ENCODE data around the gene MAL. TPM values are rescaled to one million over a fixed set of nuclear protein-coding genes. Genes with fewer than 3 reads are reported as not detected.

The MAL gene
- total and polyA plus RNA-seq, 8 donors: 0.25 to 1.9 (median 0.81) TPM; not detected in 1

DNA sequence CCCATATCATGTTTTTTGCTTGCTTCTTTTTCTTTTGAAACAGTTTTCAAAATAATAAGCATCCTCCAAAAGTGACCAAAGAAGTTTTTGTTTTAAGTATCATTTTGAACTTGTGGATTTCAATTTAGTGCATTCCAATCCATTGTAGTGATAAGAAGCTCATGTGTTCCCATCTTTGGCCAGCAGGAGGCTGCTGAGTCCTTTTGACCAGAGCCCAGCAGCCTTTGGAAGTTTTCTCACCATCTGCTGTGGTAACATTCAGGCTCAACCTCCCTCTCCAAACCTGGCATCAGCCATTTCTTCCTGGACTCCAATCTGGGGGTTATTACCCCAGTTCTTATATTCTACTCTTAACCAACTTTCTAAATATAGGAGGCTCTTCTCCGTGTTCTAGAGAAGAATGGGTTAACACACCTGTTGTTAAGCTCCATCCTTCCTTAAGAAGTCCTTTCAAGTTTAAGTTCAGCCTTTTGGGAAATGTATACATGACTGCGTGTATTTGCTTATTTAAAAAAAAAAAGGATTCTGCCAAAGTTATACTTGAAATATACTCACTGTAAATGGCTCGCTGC is 39.0 kb upstream of the MAL start:
- 55 to 63% methylated on average over 3 of the region's 3 CpGs for WGBS, 2 donors
- Histone ChIP-seq H3K9me3 (no peaks in the 10 kb centered on the region), H3K4me1 (no peaks in the 10 kb centered on the region), H3K27me3 (no peaks in the 10 kb centered on the region), H3K36me3 (no peaks in the 10 kb centered on the region), H3K27ac (no peak overlapping the region), H3K4me3 (no peak overlapping the region)
- ATAC-seq: peak; percentile 71 to 92 (median 88)
- intact Hi-C loops (cut with DNase I): no loop called here
- TF ChIP-seq, protein P1, sequence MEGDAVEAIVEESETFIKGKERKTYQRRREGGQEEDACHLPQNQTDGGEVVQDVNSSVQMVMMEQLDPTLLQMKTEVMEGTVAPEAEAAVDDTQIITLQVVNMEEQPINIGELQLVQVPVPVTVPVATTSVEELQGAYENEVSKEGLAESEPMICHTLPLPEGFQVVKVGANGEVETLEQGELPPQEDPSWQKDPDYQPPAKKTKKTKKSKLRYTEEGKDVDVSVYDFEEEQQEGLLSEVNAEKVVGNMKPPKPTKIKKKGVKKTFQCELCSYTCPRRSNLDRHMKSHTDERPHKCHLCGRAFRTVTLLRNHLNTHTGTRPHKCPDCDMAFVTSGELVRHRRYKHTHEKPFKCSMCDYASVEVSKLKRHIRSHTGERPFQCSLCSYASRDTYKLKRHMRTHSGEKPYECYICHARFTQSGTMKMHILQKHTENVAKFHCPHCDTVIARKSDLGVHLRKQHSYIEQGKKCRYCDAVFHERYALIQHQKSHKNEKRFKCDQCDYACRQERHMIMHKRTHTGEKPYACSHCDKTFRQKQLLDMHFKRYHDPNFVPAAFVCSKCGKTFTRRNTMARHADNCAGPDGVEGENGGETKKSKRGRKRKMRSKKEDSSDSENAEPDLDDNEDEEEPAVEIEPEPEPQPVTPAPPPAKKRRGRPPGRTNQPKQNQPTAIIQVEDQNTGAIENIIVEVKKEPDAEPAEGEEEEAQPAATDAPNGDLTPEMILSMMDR (IDR thresholded peaks at IDR 0.05): peak; percentile 47 to 79 (median 54)
- peak in 4 of 6 donors; percentile 29 to 62 (median 48) for DNase-seq
- no peak for FAIRE-seq

DNA sequence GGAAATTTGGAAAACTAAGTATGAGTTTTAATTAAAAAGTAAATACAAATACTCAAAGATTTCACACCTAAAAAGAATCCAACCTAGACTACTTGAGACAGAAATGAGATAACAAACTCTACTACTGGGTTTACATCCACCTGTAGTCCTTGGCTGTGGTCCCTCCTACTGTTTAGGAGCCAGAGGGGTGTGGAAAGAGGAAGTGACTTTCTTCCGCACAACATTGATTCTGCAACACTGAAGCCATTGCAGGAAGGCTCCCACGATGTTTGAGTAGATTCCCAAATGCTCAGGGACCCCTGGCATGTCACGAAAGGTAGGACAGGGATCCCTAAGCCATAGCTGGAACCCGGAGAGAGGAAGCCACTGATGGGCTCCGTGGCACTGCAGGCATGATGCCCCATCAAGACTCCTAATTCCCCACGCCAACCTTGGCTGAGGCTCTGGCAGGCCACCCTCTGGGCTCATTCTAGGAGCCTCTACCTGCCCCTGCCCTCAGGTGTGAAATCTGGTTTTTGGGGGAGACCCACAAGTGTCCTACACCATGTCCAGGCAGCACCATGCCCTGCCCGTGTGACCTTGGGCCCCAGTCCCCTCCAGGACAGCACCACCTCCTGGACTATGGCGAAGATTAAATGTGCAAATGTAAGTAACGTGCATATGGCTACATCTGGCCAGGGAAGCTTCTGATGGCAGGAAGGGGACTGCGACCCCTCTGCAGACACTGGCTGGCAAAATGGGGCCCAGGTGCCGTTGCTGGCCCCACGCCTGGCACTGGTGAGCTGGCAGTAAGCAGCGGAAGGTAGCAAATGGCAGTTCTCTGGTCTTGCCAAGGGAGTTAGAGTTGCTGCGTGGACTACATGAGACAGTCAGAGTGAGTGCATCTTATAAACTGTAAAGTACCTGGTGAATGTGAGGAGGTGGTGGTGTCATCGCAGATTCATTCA is 38.2 kb upstream of the MAL start:
- Histone ChIP-seq H3K27me3 (no peaks in the 10 kb centered on the region), H3K27ac (no peak overlapping the region), H3K9me3 (no peaks in the 10 kb centered on the region), H3K4me3 (no peak overlapping the region), H3K36me3 (no peaks in the 10 kb centered on the region), H3K4me1 (no peaks in the 10 kb centered on the region)
- 62 to 75% methylated on average over 15 of the region's 15 CpGs for WGBS, 2 donors
- intact Hi-C loops (cut with DNase I): no loop called here
- TF ChIP-seq, protein P1 (IDR thresholded peaks at IDR 0.05): no peak
- DNase-seq (no peak), ATAC-seq (no peak), FAIRE-seq (no peak)

DNA sequence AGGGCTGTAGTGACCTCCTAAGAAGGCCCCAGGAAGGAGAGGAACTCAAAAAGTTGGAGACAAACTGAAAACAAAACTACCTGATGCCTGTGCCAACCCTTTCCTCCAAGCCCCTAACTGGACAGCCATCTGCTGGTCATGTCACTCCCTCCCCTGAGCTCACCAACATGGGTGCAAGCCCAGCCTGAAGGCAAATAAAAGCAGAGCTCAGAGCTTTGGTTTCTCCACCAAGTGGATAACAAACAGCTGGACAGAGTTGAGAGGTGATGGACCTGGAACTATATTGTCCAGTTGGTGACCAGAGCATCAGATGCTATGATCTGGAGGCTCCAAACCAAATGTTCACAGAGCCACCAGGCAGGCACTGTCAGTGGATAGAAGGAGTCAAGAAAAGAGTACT is 34.6 kb upstream of the MAL start:
- TF ChIP-seq, protein P1 (IDR thresholded peaks at IDR 0.05): no peak
- intact Hi-C loops (cut with DNase I): no loop called here
- Histone ChIP-seq H3K4me3 (no peak overlapping the region), H3K27me3 (no peaks in the 10 kb centered on the region), H3K36me3 (no peaks in the 10 kb centered on the region), H3K9me3 (no peaks in the 10 kb centered on the region), H3K27ac (no peak overlapping the region), H3K4me1 (no peaks in the 10 kb centered on the region)
- FAIRE-seq (no peak), ATAC-seq (no peak), DNase-seq (no peak)

DNA sequence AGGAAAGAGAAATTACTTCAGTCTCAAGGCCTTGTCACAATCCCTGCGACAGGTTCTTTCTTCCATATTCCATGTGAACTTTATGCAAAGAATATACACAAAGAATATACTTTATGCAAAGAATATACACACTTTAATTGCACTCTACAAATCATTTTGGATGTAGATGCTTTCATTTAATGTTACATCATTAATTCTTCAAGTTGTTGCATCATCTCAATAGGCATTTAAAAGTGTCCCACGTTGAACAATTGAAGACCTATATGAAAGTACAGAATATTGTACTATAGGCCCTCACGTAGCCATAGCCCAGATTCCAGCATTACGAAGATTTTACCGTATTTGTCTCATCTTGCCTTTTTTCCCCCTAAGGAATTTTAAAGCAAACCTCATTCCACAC is 33.1 kb upstream of the MAL start:
- Histone ChIP-seq H3K4me3 (no peak overlapping the region), H3K27me3 (no peaks in the 10 kb centered on the region), H3K4me1 (no peaks in the 10 kb centered on the region), H3K27ac (no peak overlapping the region), H3K36me3 (no peaks in the 10 kb centered on the region), H3K9me3 (no peaks in the 10 kb centered on the region)
- no peak for ATAC-seq
- intact Hi-C loops (cut with DNase I): no loop called here
- no peak for FAIRE-seq
- DNase-seq: no peak
- WGBS, 2 donors: 67 to 75% methylated on average over 5 of the region's 5 CpGs
- TF ChIP-seq, protein P1 (IDR thresholded peaks at IDR 0.05): no peak
